Heart left ventricle (tissue), 16 donors: ENCODE data around the gene EGLN2. TPM values are rescaled to one million over a fixed set of nuclear protein-coding genes. Genes with fewer than 3 reads are reported as not detected.
"Not testable (repeated sequence)": the region's sequence is repeated elsewhere in the genome, so short reads cannot be mapped to it uniquely, and the experiment has no call there.

Experiments used
- ATAC-seq, 4 donors: fragments of 200-7000 bp; cut with Tn5 transposase; one replicate each; pipeline ENCODE4 v1.9.1; 2020 to 2022; ENCODE audit warnings: moderate library complexity in 4 of 4, mild to moderate bottlenecking in 3 of 4, moderate number of reproducible peaks in 1 of 4
- DNase-seq, 5 donors: peaks; one replicate each; pipeline ENCODE4 v3.0.0-alpha.2; 2020
- H3K27ac ChIP-seq, 12 donors: fragments of 200-600 bp; sonication (generic) in 4 of 12; one replicate each; pipeline versions ENCODE4 v1.5.0 to v1.8.0; 2016 to 2022; ENCODE audit warnings: mild to moderate bottlenecking in 2 of 12
- H3K27me3 ChIP-seq, 9 donors: fragments of 200-600 bp; sonication (generic) in 2 of 9; one replicate each; pipeline versions ENCODE4 v1.5.1 to v1.8.0; 2016 to 2022; ENCODE audit warnings: mild to moderate bottlenecking in 3 of 9
- H3K36me3 ChIP-seq, 9 donors: fragments of 200-600 bp; sonication (generic) in 2 of 9; one replicate each; pipeline versions ENCODE4 v1.5.0 to v1.8.0; 2018 to 2022; ENCODE audit warnings: mild to moderate bottlenecking in 2 of 9
- H3K4me1 ChIP-seq, 12 donors: fragments of 200-600 bp; sonication (generic) in 4 of 12; one replicate each; pipeline versions ENCODE4 v1.5.0 to v1.8.0; 2016 to 2022; ENCODE audit warnings: mild to moderate bottlenecking in 3 of 12
- H3K4me3 ChIP-seq, 12 donors: fragments of 200-600 bp; sonication (generic) in 4 of 12; one replicate each; pipeline versions ENCODE4 v1.5.0 to v1.8.0; 2017 to 2022; ENCODE audit warnings: mild to moderate bottlenecking in 9 of 12, moderate library complexity in 4 of 12
- H3K9me3 ChIP-seq, 12 donors: fragments of 200-600 bp; sonication (generic) in 4 of 12; one replicate each; pipeline versions ENCODE4 v1.5.0 to v1.8.0; 2016 to 2022; ENCODE audit warnings: mild to moderate bottlenecking in 1 of 12
- POLR2A ChIP-seq, 2 donors: fragments of 450-650 bp; IDR thresholded peaks; one replicate each; pipeline ENCODE4 v1.6.1; 2017; ENCODE audit warnings: antibody characterized with exemption in 2 of 2, mild to moderate bottlenecking in 2 of 2, moderate library complexity in 2 of 2
- WGBS, 4 donors: extraction: QIAGEN DNeasy Blood & Tissue Kit in 2 of 4; methylation state at CpG; one replicate each; pipeline versions ENCODE4 v1.1.5 to v1.1.7; 2013 to 2018; 5-methylcytosine and 5-hydroxymethylcytosine counted together
- intact Hi-C, 10 donors: fragments of 100-400 bp; cut with DNase I; formaldehyde crosslinking; loops; one replicate each; pipeline versions ENCODE4 v1.11.1 to v1.14.2; 2022
- polyA plus RNA-seq, 2 donors: library from polyadenylated mRNA; stranded (reverse); fragments of 200-250 nt; gene quantifications; one replicate each; pipeline ENCODE4 v1.2.3, GENCODE V29; 2013
- total RNA-seq, 9 donors: library from RNA; depleted of rRNA in 2 of 9; stranded (reverse); fragments of >200 nt in 2 of 9; fragmentation: NEBNext Ultra II Directional in 3 of 9; extraction: Animal tissue kit (Norgen Biotek cat#: 25700) in 3 of 9; gene quantifications; one replicate each; pipeline versions ENCODE4 v1.1.0 to v1.2.4, GENCODE V29; 2016 to 2023
- TF ChIP-seq, protein P1 (sequence below), 12 donors: fragments of 200-600 bp; sonication (generic) in 4 of 12; IDR thresholded peaks; one replicate each; pipeline versions ENCODE4 v1.5.0 to v1.8.0; 2018 to 2022; ENCODE audit warnings: antibody characterized with exemption in 12 of 12, mild to moderate bottlenecking in 5 of 12
- donor health status: ischemic (EF 13 %, LVEDD 7.1; RV severe dilation, severe dysfunction).
- donor health status: healthy with polysubstance abuse.
- donor health status: DM: no; HTN: yes; CAD: no.
- donor health status: DM: no; HTN: no; CAD: no.
- donor health status: ischemic (EF 25% LVEDD 6.9; RV normal size, moderate dysfunction).
- donor health status: ischemic (EF 25% LVEDD 5.7; RV mildly dilated, moderate dysfunction).
- donor health status: healthy.
- donor health status: DM: yes; HTN: yes; CAD: no.
- donor health status: ischemic (EF 35%, LVEDD 5.7; RV mildly dilated, moderate dysfunction).
- donor health status: nonischemic (EF 11% LVEDD 7.7; RV severe dilation, severe dysfunction).
- donor health status: DM: yes; HTN: yes; CAD: no.
- donor health status: PGD.
- donor health status: ischemic (EF 29% LVEDD 5.4; RV normal size, mild dysfunction).
- donor health status: nonischemic (EF 23%, LVEDD 6.1; RV moderate dilation, normal function).

The EGLN2 gene
- total and polyA plus RNA-seq, 11 donors, result 38.1 to 91.8 (median 50.5) TPM

DNA sequence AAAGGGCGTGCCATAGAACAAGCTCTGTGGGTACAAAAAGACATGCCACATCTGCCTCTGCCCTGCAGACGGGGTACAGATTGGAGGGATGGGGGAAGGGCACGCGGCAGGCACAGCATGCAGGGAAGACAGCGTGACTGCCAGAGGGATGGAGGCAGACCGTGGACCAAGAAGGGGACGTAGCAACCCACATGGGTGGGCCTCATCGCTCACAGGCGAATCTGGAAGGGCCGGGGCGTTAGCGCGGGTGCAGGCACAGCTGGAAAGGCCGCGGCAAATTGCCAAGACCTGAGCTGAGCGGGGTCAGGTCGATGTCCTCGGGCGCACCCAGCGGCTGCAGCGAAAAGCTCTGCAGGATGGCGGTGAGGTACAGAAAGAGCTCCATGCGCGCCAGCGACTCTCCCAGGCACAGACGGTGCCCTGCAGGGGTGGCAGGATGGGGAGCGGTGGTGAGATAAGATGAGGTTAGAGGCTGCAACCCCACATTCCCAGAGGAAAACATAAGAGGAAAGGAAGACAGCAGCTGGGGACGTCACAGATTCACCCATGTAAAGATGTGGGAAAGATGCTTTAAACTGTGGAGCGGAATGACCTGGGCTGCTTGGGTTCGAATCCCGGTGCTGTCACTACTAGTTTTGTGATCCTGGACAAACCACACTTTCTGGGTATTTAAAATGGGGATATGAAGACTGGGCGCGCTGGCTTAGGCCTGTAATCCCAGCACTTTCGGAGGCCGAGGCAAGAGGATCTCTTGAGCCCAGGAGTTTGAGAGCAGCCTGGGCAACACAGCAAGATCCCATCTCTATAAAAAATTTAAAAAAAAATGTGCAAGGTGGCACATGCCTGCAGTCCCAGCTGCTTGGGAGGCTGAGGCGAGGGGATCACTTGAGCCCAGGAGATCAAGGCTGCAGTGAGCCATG, 19.7 kb downstream of the EGLN2 start:
- ATAC-seq, result peak; percentile 67 to 90 (median 86)
- DNase-seq, result peak; percentile 83 to 92 (median 86)
- TF ChIP-seq, protein P1, sequence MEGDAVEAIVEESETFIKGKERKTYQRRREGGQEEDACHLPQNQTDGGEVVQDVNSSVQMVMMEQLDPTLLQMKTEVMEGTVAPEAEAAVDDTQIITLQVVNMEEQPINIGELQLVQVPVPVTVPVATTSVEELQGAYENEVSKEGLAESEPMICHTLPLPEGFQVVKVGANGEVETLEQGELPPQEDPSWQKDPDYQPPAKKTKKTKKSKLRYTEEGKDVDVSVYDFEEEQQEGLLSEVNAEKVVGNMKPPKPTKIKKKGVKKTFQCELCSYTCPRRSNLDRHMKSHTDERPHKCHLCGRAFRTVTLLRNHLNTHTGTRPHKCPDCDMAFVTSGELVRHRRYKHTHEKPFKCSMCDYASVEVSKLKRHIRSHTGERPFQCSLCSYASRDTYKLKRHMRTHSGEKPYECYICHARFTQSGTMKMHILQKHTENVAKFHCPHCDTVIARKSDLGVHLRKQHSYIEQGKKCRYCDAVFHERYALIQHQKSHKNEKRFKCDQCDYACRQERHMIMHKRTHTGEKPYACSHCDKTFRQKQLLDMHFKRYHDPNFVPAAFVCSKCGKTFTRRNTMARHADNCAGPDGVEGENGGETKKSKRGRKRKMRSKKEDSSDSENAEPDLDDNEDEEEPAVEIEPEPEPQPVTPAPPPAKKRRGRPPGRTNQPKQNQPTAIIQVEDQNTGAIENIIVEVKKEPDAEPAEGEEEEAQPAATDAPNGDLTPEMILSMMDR (IDR thresholded peaks at IDR 0.05), result peak in 10 of 12 donors; percentile 7 to 48 (median 24)
- peak overlapping the region in 10 of 12 donors; percentile 13 to 52 (median 38) for H3K4me3 ChIP-seq
- intact Hi-C loops, result loop anchor here in 7 of 10 donors (1.0 to 5.0 kb wide), 7 partner anchors 61 to 309 kb away; partner anchors contain the start of genes ACTMAP (in 1 of the 7), COQ8B (in 1 of the 7), ITPKC (in 1 of the 7) and SNRPA (in 1 of the 7)
- 22 to 35% (median 29%) methylated on average over 21 to 35 of the region's 36 CpGs for WGBS, 4 donors
- H3K36me3 ChIP-seq, H3K27me3 ChIP-seq, H3K9me3 ChIP-seq: not testable (repeated sequence)
- peaks cover 0 to 34% (median 21%) of the 10 kb centered on the region in 12 donors for H3K4me1 ChIP-seq
- H3K27ac ChIP-seq, result peak overlapping the region in 8 of 12 donors; percentile 30 to 70 (median 56)

DNA sequence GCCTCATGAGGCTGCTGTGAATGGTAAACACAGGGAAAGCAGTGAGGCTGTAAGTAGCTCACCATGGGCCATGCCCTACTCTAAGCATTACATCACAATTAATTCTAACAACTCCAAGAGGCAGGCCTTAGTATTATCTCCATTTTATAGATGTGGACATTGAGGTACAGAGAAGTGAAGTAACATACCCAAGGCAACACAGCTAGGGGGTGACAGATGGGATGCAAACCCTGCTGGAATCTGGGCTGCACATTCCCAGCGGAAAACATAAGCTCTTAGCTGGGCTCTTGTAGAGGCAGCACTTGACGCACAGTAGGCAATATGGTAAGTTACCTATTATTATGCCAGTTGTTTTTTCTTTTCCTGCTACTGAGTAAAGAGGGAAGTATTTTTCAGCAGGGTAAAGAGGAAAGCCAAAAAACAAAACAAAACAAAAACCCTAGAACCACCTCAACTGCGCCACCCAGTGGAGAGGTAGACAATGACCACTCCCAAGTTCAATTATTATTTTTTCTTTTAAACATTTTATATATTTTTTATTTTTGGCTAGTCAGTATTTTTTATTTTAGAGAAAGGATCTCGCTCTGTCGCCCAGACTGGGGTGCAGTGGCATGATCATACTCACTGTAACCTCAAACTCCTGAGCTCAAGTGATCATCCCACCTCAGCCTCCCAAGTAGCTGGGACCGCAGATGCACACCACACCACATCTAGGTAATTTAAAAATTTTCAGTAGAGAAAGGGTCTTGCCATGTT, 20.7 kb downstream of the EGLN2 start:
- H3K27me3 ChIP-seq, H3K9me3 ChIP-seq, H3K4me3 ChIP-seq, H3K36me3 ChIP-seq: not testable (repeated sequence)
- intact Hi-C loops, result loop anchor here in 8 of 10 donors (1.0 to 5.0 kb wide), 7 partner anchors 62 to 308 kb away; partner anchors contain the start of genes ACTMAP (in 1 of the 8), COQ8B (in 1 of the 8), ITPKC (in 1 of the 8) and SNRPA (in 1 of the 8)
- WGBS, 4 donors, result 38 to 46% (median 44%) methylated on average over 6 of the region's 6 CpGs
- DNase-seq (peak in 1 of 5 donors; percentile 38), ATAC-seq (peak in 3 of 4 donors; percentile 6 to 38 (median 23))
- H3K27ac ChIP-seq, result peak overlapping the region in 6 of 12 donors; percentile 43 to 70 (median 56)
- TF ChIP-seq, protein P1 (IDR thresholded peaks at IDR 0.05), result peak; percentile 77 to 88 (median 82)
- H3K4me1 ChIP-seq, result peaks cover 0 to 42% (median 21%) of the 10 kb centered on the region in 12 donors

DNA sequence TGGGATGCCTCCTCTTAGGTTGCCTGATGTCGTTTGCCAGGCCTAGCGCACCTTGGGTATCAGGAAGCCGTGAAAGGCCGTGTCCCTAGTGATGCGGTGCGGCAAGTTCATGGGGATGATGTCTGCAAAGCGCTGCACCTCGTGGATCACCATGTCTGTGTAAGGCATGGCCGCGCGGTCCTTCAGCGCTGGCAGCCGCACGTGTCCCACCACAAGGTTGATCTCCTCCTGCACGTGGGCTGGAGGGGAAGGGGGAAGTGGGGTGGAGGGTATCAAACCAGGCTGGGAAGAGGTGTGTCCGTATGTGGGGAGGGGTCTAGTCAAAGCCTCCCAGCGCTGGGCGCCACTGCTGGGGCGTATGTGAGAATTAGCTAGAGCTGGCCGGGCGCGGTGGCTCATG, 23.2 kb downstream of the EGLN2 start:
- TF ChIP-seq POLR2A (IDR thresholded peaks at IDR 0.05), result no peak
- TF ChIP-seq, protein P1 (IDR thresholded peaks at IDR 0.05), result no peak
- peaks cover 0 to 6% (median 0%) of the 10 kb centered on the region in 9 donors for H3K36me3 ChIP-seq
- peaks cover 0 to 42% (median 21%) of the 10 kb centered on the region in 12 donors for H3K4me1 ChIP-seq
- WGBS, 4 donors, result 86 to 93% (median 91%) methylated on average over 22 of the region's 22 CpGs
- no peak overlapping the region for H3K4me3 ChIP-seq
- no peaks in the 10 kb centered on the region for H3K27me3 ChIP-seq
- peak overlapping the region in 3 of 12 donors; percentile 47 to 54 (median 48) for H3K27ac ChIP-seq
- no peak for ATAC-seq
- no peak for DNase-seq
- intact Hi-C loops, result loop anchor here in 3 of 10 donors (2.0 to 5.0 kb wide), 2 partner anchors 159 to 160 kb away; no protein-coding TSS in a partner anchor
- no peaks in the 10 kb centered on the region for H3K9me3 ChIP-seq

DNA sequence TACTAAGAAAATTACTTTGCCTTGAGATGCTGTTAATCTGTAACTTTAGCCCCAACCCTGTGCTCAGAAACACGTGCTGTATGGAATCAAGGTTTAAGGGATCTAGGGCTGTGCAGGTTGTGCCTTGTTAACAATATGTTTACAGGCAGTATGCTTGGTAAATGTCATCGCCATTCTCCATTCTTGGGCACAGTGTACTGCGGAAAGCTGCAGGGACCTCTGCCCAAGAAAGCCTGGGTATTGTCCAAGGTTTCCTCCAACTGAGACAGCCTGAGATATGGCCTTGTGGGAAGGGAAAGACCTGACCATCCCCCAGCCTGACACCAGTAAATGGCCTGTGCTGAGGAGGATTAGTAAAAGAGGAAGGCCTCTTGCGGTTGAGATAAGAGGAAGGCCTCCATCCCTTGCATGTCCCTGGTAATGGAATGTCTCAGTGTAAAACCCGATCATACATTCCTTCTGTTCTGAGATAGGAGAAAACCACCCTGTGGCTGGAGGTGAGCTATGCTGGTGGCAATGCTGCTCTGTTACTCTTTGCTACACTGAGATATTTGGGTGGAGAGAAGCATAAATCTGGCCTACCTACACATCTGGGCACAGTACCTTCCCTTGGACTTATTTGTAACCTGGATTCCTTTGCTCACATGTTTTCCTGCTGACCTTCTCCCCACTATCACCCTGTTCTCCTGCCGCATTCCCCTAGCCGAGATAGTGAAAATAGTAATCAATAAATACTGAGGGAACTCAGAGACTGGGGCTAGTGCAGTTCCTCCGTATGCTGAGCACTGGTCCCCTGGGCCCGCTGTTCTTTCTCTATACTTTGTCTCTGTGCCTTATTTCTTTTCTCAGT, 23.9 kb downstream of the EGLN2 start:
- peak in 1 of 4 donors; percentile 27 for ATAC-seq
- 50 to 64% (median 60%) methylated on average over 9 of the region's 9 CpGs for WGBS, 4 donors
- intact Hi-C loops, result loop anchor here in 3 of 10 donors (2.0 to 5.0 kb wide), 2 partner anchors 160 to 161 kb away; no protein-coding TSS in a partner anchor
- H3K27me3 ChIP-seq, H3K9me3 ChIP-seq, DNase-seq, H3K4me3 ChIP-seq: not testable (repeated sequence)
- Histone ChIP-seq H3K27ac (peak overlapping the region in 7 of 12 donors; percentile 7 to 54 (median 46)), H3K4me1 (peaks cover 0 to 42% (median 21%) of the 10 kb centered on the region in 12 donors), H3K36me3 (peaks cover 0 to 13% (median 5%) of the 10 kb centered on the region in 9 donors)

DNA sequence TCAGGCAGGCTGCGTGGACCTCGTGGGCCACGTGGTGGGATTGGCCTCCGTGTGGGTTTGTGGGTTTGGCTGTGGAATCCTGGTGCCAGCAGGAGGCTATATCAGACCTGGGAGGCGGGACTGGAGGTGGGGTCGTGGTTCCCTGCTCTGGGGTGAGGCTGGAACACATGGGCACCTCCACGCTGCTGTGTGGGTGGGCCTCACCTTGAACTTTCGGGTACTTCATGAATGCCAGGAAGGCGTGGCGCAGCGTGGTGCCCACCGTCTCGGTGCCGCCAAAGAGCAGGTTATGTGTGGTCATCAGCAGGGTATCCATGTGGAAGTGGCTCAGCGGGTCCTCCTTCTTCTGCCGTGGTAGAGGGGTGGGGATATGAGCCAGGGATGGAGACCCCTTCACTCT, 25.9 kb downstream of the EGLN2 start:
- peaks cover 0 to 26% (median 9%) of the 10 kb centered on the region in 12 donors for H3K4me1 ChIP-seq
- intact Hi-C loops, result loop anchor here in 2 of 10 donors (5.0 kb wide), 1 partner anchor 163 kb away; no protein-coding TSS in a partner anchor
- not testable (repeated sequence) for H3K27ac ChIP-seq, DNase-seq, ATAC-seq, H3K27me3 ChIP-seq, H3K4me3 ChIP-seq, H3K9me3 ChIP-seq
- 92 to 96% (median 94%) methylated on average over 15 to 16 of the region's 16 CpGs for WGBS, 4 donors
- H3K36me3 ChIP-seq, result peaks cover 0 to 16% (median 7%) of the 10 kb centered on the region in 9 donors

DNA sequence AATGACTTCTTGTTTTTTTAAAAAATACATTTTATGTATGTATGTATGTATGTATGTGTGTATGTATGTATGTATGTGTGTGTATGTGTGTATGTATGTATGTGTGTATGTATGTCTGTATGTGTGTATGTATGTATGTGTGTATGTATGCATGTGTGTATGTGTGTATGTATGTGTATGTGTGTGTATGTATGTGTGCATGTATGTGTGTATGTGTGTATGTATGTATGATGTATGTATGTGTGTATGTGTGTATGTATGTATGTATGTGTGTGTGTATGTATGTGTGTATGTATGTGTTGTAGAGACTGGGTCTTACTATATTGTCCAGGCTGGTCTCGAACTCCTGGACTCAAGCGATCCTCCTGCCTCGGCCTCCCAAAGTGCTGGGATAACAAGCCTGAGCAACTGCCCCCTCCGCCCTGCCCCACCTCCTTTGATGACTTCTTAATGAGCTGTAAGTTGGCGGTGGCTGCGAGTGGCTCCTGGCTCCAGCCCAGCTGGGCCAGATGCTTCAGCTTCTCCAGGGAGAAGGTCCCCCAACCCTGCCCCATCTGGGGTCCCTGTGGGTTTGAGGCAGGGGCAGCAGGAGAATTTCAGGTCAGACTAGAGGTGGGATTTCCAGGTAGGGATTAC, 26.6 kb downstream of the EGLN2 start:
- H3K27me3 ChIP-seq, DNase-seq, intact Hi-C loops, ATAC-seq, H3K27ac ChIP-seq, H3K9me3 ChIP-seq, H3K4me3 ChIP-seq: not testable (repeated sequence)
- WGBS, 4 donors, result 85 to 95% (median 89%) methylated on average over 3 to 6 of the region's 6 CpGs; no CpG with 5 or more reads in 1 of the 4 donors
- H3K4me1 ChIP-seq, result peaks cover 0 to 25% (median 8%) of the 10 kb centered on the region in 12 donors
- peaks cover 0 to 16% (median 7%) of the 10 kb centered on the region in 9 donors for H3K36me3 ChIP-seq
